CD4-positive, alpha-beta T cell treated with Interferon gamma for 1 hour (primary cell): ENCODE data around the gene TSNAXIP1.
A peak's percentile ranks its signal among the peaks of the same experiment; 100 is the strongest.
"Not testable (repeated sequence)": the region's sequence is repeated elsewhere in the genome, so short reads cannot be mapped to it uniquely, and the experiment has no call there.

ENCODE experiments used
- DNase-seq: peaks from one replicate; pipeline ENCODE4 v3.0.0-alpha.2; 2020

Gene TSNAXIP1

GRCh38 chr16:67786491-67786890 is 20.2 kb upstream of the TSNAXIP1 start:
- DNase-seq: no peak

- DNase-seq: no peak
These were observed 16.6 kb upstream of the TSNAXIP1 start for GRCh38 chr16:67790071-67790470.

GRCh38 chr16:67796099-67796718 is 10.5 kb upstream of the TSNAXIP1 start:
- DNase-seq: no peak

- DNase-seq: no peak
These were observed 6.3 kb upstream of the TSNAXIP1 start for GRCh38 chr16:67800338-67800926.

- DNase-seq: no peak
These were observed 5.4 kb upstream of the TSNAXIP1 start for GRCh38 chr16:67801241-67801640.

- peak; percentile 56 for DNase-seq
These were observed 4.8 kb upstream of the TSNAXIP1 start for GRCh38 chr16:67801883-67802282.

GRCh38 chr16:67803894-67804293 is 2.8 kb upstream of the TSNAXIP1 start:
- DNase-seq: peak; percentile 62

- DNase-seq: no peak
These were observed 1.7 kb upstream of the TSNAXIP1 start for GRCh38 chr16:67804853-67805542.

- no peak for DNase-seq
These were observed 816 bp upstream of the TSNAXIP1 start for GRCh38 chr16:67805718-67806427.

GRCh38 chr16:67807148-67807682 is 526 bp downstream of the TSNAXIP1 start:
- DNase-seq: no peak

- no peak for DNase-seq
These were observed 5.2 kb downstream of the TSNAXIP1 start for GRCh38 chr16:67811899-67812298.

GRCh38 chr16:67814567-67814966 is 7.9 kb downstream of the TSNAXIP1 start:
- DNase-seq: no peak

- no peak for DNase-seq
These were observed 14.0 kb downstream of the TSNAXIP1 start for GRCh38 chr16:67820608-67821259.

GRCh38 chr16:67822511-67822910 is 15.8 kb downstream of the TSNAXIP1 start:
- DNase-seq: no peak

- DNase-seq: no peak
These were observed 18.4 kb downstream of the TSNAXIP1 start for GRCh38 chr16:67825119-67825518.

GRCh38 chr16:67825906-67826305 is 19.2 kb downstream of the TSNAXIP1 start:
- DNase-seq: no peak

- no peak for DNase-seq
These were observed 22.0 kb downstream of the TSNAXIP1 start for GRCh38 chr16:67828651-67829050.

- no peak for DNase-seq
These were observed 26.3 kb downstream of the TSNAXIP1 start for GRCh38 chr16:67833030-67833414.

GRCh38 chr16:67833415-67834241 is 26.9 kb downstream of the TSNAXIP1 start:
- DNase-seq: peak; percentile 90

GRCh38 chr16:67834242-67834614 is 27.5 kb downstream of the TSNAXIP1 start:
- no peak for DNase-seq

GRCh38 chr16:67837190-67837589 is 30.5 kb downstream of the TSNAXIP1 start:
- DNase-seq: not testable (repeated sequence)

- DNase-seq: no peak
These were observed 31.1 kb downstream of the TSNAXIP1 start for GRCh38 chr16:67837811-67838210.
